ENCODE data around the gene FAM221A. TPM values are rescaled to one million over a fixed set of nuclear protein-coding genes. Genes with fewer than 3 reads are reported as not detected.

FAM221A gene
- total and polyA plus RNA-seq, 8 donors = 9.7 to 14.8 (median 13.4) TPM

DNA sequence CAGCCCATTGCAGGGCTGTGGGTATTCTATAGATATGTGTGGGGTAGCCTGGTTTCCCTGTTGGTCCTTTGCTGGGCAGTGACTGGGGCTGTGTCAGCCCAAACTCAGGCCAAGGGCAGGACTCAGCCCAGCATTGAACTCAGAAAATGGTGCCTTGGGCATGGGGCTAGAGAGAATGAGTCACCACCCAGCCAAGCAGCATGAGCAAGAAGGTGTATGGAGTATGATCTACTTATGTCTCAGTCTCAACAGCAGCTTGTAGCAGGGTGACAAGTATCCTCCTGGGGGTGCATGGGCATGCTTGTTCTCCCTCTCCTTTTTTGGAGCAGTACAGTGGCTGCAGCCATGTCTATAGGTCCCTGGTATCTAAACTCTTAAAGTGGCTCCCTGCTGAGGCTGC is 62.1 kb downstream of the FAM221A start:
- no peak for ATAC-seq
- H3K4me1 ChIP-seq = no peaks in the 10 kb centered on the region
- intact Hi-C loops (cut with DNase I) = no loop called here

GRCh38 chr7:23743226-23743625 is 63.2 kb downstream of the FAM221A start:
- TF ChIP-seq CTCF (IDR thresholded peaks at IDR 0.05) = no peak
- Histone ChIP-seq H3K27me3 (no peaks in the 10 kb centered on the region), H3K4me3 (no peak overlapping the region), H3K27ac (no peak overlapping the region), H3K4me1 (no peaks in the 10 kb centered on the region), H3K9me3 (no peaks in the 10 kb centered on the region), H3K36me3 (no peaks in the 10 kb centered on the region)
- DNase-seq (no peak), ATAC-seq (no peak), FAIRE-seq (no peak)
- 94 to 95% methylated on average over 4 of the region's 4 CpGs for WGBS, 2 donors
- intact Hi-C loops (cut with DNase I) = no loop called here

More for the DNA sequence above, 62.1 kb downstream of the FAM221A start:
- FAIRE-seq (no peak), DNase-seq (no peak)
- no peak for TF ChIP-seq CTCF (IDR thresholded peaks at IDR 0.05)
- H3K36me3 ChIP-seq = no peaks in the 10 kb centered on the region
- H3K27ac ChIP-seq = no peak overlapping the region
- no peaks in the 10 kb centered on the region for H3K27me3 ChIP-seq
- no peak overlapping the region for H3K4me3 ChIP-seq
- H3K9me3 ChIP-seq = no peaks in the 10 kb centered on the region

GRCh38 chr7:23746629-23747028 is 66.6 kb downstream of the FAM221A start:
- FAIRE-seq = peak; percentile 60
- WGBS, 2 donors = 73 to 77% methylated on average over 1 of the region's 1 CpG

DNA sequence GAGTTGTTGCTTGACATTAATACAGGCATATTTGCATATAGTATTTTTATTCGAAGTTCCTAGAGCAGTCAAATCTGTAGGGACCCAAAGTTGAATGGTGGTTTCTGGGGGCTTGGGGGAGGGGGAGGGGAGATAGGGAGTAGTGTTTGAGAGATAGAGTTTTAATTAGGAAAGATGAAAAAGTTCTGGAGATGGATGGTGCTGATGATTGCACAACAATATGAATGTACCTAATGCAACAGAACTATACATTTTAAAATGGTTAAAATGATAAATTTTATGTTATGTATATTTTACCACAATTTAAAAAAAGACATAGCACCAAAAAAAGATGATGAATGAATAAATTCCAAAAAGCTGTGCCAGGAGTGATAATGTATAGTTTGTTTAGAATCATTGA is 71.9 kb downstream of the FAM221A start:
- intact Hi-C loops (cut with DNase I) = no loop called here
- no peaks in the 10 kb centered on the region for H3K9me3 ChIP-seq
- ATAC-seq (no peak), DNase-seq (no peak), FAIRE-seq (no peak)
- no peak overlapping the region for H3K4me3 ChIP-seq
- no peak overlapping the region for H3K27ac ChIP-seq
- TF ChIP-seq CTCF (IDR thresholded peaks at IDR 0.05) = no peak
- no peaks in the 10 kb centered on the region for H3K27me3 ChIP-seq
- no peaks in the 10 kb centered on the region for H3K4me1 ChIP-seq
- WGBS, 2 donors = 64 to 73% methylated on average over 1 of the region's 1 CpG
- no peaks in the 10 kb centered on the region for H3K36me3 ChIP-seq

More at GRCh38 chr7:23746629-23747028, 66.6 kb downstream of the FAM221A start:
- intact Hi-C loops (cut with DNase I) = no loop called here
- ATAC-seq (no peak), DNase-seq (no peak)
- no peak overlapping the region for H3K27ac ChIP-seq
- H3K4me1 ChIP-seq = no peaks in the 10 kb centered on the region
- H3K36me3 ChIP-seq = no peaks in the 10 kb centered on the region
- H3K4me3 ChIP-seq = no peak overlapping the region
- no peak for TF ChIP-seq CTCF (IDR thresholded peaks at IDR 0.05)
- H3K9me3 ChIP-seq = no peaks in the 10 kb centered on the region
- no peaks in the 10 kb centered on the region for H3K27me3 ChIP-seq

Other genes starting within 250 kb of the FAM221A start
- 1 to 10 TPM in 2 of 6 donors, under 1 TPM in 4; 0.37 to 1.3 (median 0.85) TPM for gene IGF2BP3, start 209.7 kb upstream of the FAM221A start, total RNA-seq
- under 1 TPM; 0.09 to 0.23 TPM for gene IGF2BP3, start 209.7 kb upstream of the FAM221A start, polyA plus RNA-seq
- 10 to 100 TPM; 19.1 to 47.6 (median 25.2) TPM for gene TRA2A, start 148.2 kb upstream of the FAM221A start, total RNA-seq
- 10 to 100 TPM; 55.6 to 63.6 TPM for gene TRA2A, start 148.2 kb upstream of the FAM221A start, polyA plus RNA-seq
- gene CCDC126, start 82.8 kb upstream of the FAM221A start, total RNA-seq = 1 to 10 TPM; 3.9 to 8.5 (median 4.9) TPM
- gene CCDC126, start 82.8 kb upstream of the FAM221A start, polyA plus RNA-seq = 1 to 10 TPM; 2.4 to 6.0 TPM
- under 1 TPM; 0.28 to 0.81 (median 0.68) TPM for gene STK31, start 30.0 kb downstream of the FAM221A start, total RNA-seq
- 1 to 10 TPM in 1 of 2 donors, under 1 TPM in 1; 0.95 to 1.2 TPM for gene STK31, start 30.0 kb downstream of the FAM221A start, polyA plus RNA-seq